HepG2 (cell line): ENCODE results near the gene WDFY1. TPM values are rescaled to one million over a fixed set of nuclear protein-coding genes. Genes with fewer than 3 reads are reported as not detected.

Experiments
- CBX2 ChIP-seq, 2 experiments: fragments of 200-600 bp in 1 of 2; sonication (generic); formaldehyde crosslinking in 1 of 2; IDR thresholded peaks; 2 replicates each; pipeline versions ENCODE4 v1.7.0 to v1.8.1; 2018 to 2022; ENCODE audit warnings: low read depth in 2 of 2, low read length in 1 of 2, mild to moderate bottlenecking in 1 of 2, missing genetic modification reagents in 1 of 2
- ERF ChIP-seq: IDR thresholded peaks from 2 replicates; pipeline ENCODE4 v1.6.1; 2018; ENCODE audit warnings: missing biosample characterization, missing genetic modification reagents
- MIER2 ChIP-seq: IDR thresholded peaks from 2 replicates; pipeline ENCODE4 v1.6.1; 2016; ENCODE audit warnings: missing biosample characterization, missing genetic modification reagents
- RARG ChIP-seq: sonication (generic); formaldehyde crosslinking; IDR thresholded peaks from 2 replicates; pipeline ENCODE4 v1.4.0; 2020; ENCODE audit warnings: low read depth, mild to moderate bottlenecking, missing genetic modification reagents
- TBP ChIP-seq: sonication (generic); formaldehyde crosslinking; IDR thresholded peaks from 2 replicates; pipeline ENCODE4 v1.5.0; 2020; ENCODE audit warnings: missing genetic modification reagents
- U2AF1 ChIP-seq: fragments of 200-400 bp; formaldehyde crosslinking; optimal IDR thresholded peaks from 2 replicates; pipeline ENCODE3; 2017; ENCODE audit warnings: mild to moderate bottlenecking, low read depth, low read length
- polyA plus RNA-seq, 8 experiments: library from polyadenylated mRNA; depleted of rRNA in 3 of 8; stranded (reverse) in 7 of 8; unstranded in 1 of 8; fragments of >200 nt; fragmentation: Illumina TruSeq in 4 of 8; extraction: Trizol in 4 of 8; gene quantifications; 2 replicates each; pipeline versions ENCODE4 v1.2.1 to v1.2.3, GENCODE V29; 2011 to 2016; ENCODE audit warnings: low read depth in 4 of 8, missing spikeins in 1 of 8, mixed read lengths in 1 of 8; ENCODE audit not compliant: insufficient read depth in 1 of 8
- total RNA-seq, 5 experiments: library from RNA; depleted of rRNA; stranded (reverse); fragments of >200 nt; fragmentation: Illumina TruSeq; extraction: Trizol; gene quantifications; 2 replicates each; pipeline ENCODE4 v1.2.3, GENCODE V29; 2016; ENCODE audit warnings: low read depth in 1 of 5
- TF ChIP-seq, protein P1 (sequence below): sonication (generic); formaldehyde crosslinking; IDR thresholded peaks from 2 replicates; pipeline ENCODE4 v1.4.0; 2020; ENCODE audit warnings: mild to moderate bottlenecking, missing genetic modification reagents
- TF ChIP-seq, protein P2 (sequence below): sonication (generic); formaldehyde crosslinking; IDR thresholded peaks from 2 replicates; pipeline ENCODE4 v1.4.0; 2020; ENCODE audit warnings: missing genetic modification reagents, borderline replicate concordance
- TF ChIP-seq, protein P3 (sequence below): IDR thresholded peaks from 2 replicates; pipeline ENCODE4 v1.6.1; 2016; ENCODE audit warnings: missing compliant biosample characterization, missing genetic modification reagents, borderline replicate concordance

WDFY1 gene
- total and polyA plus RNA-seq, 2 of the 13 experiments (the other 11 are each of a cell fraction or from before 2014, with no cell fraction given) = 77.0 to 78.4 TPM

DNA sequence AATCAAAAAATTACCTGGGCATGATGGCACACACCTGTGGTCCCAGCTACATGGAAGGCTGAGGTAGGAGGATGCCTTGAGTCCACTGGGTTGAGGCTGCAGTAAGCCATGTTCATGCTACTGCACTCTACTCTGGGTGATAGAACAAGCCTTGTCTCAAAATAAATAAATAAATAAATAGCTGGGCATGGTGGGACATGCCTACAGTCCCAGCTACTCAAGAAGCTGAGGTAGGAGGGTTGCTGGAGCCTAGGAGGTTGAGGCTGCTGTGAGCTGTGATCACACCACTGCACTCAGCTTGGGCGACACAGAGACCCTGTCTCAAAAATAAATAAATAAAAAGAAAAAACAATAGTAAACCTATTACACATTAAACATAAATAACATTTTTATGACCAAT is 110.7 kb downstream of the WDFY1 start (continued):
- TF ChIP-seq, protein P1, sequence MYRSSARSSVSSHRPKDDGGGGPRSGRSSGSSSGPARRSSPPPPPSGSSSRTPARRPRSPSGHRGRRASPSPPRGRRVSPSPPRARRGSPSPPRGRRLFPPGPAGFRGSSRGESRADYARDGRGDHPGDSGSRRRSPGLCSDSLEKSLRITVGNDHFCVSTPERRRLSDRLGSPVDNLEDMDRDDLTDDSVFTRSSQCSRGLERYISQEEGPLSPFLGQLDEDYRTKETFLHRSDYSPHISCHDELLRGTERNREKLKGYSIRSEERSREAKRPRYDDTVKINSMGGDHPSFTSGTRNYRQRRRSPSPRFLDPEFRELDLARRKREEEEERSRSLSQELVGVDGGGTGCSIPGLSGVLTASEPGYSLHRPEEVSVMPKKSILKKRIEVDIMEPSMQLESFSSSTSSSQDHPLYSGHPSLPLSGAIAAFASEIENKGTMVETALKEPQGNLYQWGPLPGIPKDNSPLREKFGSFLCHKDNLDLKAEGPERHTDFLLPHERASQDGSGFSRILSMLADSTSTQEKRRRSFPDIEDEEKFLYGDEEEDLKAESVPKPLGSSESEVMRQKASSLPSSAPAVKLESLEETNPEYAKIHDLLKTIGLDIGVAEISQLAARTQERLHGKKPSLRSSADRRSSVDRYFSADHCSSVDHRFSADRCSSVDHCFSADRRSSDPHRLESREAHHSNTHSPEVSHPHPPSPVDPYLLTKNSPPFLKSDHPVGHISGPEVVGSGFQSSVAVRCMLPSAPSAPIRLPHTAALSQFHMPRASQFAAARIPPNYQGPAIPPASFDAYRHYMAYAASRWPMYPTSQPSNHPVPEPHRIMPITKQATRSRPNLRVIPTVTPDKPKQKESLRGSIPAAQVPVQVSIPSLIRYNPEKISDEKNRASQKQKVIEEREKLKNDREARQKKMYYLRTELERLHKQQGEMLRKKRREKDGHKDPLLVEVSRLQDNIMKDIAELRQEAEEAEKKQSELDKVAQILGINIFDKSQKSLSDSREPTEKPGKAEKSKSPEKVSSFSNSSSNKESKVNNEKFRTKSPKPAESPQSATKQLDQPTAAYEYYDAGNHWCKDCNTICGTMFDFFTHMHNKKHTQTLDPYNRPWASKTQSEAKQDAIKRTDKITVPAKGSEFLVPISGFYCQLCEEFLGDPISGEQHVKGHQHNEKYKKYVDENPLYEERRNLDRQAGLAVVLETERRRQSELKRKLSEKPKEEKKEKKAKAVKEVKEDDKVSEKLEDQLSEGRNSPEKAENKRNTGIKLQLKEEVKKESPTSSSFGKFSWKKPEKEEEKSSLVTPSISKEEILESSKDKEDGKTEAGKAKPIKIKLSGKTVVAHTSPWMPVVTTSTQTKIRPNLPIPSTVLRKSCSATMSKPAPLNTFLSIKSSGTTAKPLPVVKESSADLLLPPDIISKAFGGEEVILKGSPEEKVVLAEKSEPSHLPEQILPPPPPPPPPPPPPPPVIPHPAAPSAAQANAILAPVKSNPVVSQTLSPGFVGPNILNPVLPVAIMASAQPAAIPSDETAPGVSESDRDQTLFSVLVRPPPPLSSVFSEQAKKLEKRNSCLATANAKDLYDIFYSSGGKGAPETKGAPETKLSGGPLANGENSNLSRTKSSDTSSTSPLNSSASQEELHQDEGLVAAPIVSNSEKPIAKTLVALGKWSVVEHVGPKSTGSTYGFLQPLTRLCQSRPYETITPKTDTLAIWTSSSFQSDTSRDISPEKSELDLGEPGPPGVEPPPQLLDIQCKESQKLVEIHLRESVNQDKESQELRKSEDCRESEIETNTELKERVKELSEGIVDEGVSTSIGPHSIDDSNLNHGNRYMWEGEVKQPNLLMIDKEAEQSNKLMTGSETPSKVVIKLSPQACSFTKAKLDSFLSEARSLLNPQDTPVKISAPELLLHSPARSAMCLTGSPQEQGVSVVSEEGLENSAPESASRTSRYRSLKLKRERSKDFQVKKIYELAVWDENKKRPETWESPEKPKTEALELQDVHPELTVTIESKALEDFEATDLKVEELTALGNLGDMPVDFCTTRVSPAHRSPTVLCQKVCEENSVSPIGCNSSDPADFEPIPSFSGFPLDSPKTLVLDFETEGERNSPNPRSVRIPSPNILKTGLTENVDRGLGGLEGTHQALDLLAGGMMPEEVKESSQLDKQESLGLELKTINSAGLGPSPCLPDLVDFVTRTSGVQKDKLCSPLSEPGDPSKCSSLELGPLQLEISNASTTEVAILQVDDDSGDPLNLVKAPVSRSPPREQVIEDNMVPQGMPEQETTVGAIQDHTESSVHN (CRISPR knock-in tag) = no peak
- TF ChIP-seq CBX2 (IDR thresholded peaks at IDR 0.05; ENCODE audit: low read depth, low read length) = no peak
- TF ChIP-seq CBX2 (CRISPR knock-in tag; IDR thresholded peaks at IDR 0.05; ENCODE audit: low read depth) = no peak
- TF ChIP-seq, protein P2, sequence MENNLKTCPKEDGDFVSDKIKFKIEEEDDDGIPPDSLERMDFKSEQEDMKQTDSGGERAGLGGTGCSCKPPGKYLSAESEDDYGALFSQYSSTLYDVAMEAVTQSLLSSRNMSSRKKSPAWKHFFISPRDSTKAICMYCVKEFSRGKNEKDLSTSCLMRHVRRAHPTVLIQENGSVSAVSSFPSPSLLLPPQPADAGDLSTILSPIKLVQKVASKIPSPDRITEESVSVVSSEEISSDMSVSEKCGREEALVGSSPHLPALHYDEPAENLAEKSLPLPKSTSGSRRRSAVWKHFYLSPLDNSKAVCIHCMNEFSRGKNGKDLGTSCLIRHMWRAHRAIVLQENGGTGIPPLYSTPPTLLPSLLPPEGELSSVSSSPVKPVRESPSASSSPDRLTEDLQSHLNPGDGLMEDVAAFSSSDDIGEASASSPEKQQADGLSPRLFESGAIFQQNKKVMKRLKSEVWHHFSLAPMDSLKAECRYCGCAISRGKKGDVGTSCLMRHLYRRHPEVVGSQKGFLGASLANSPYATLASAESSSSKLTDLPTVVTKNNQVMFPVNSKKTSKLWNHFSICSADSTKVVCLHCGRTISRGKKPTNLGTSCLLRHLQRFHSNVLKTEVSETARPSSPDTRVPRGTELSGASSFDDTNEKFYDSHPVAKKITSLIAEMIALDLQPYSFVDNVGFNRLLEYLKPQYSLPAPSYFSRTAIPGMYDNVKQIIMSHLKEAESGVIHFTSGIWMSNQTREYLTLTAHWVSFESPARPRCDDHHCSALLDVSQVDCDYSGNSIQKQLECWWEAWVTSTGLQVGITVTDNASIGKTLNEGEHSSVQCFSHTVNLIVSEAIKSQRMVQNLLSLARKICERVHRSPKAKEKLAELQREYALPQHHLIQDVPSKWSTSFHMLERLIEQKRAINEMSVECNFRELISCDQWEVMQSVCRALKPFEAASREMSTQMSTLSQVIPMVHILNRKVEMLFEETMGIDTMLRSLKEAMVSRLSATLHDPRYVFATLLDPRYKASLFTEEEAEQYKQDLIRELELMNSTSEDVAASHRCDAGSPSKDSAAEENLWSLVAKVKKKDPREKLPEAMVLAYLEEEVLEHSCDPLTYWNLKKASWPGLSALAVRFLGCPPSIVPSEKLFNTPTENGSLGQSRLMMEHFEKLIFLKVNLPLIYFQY (CRISPR knock-in tag) = no peak
- TF ChIP-seq MIER2 (CRISPR knock-in tag) = no peak
- TF ChIP-seq ERF (CRISPR knock-in tag) = no peak
- TF ChIP-seq U2AF1 = no peak
- no peak for TF ChIP-seq TBP
- TF ChIP-seq RARG (CRISPR knock-in tag) = no peak
- TF ChIP-seq, protein P3, sequence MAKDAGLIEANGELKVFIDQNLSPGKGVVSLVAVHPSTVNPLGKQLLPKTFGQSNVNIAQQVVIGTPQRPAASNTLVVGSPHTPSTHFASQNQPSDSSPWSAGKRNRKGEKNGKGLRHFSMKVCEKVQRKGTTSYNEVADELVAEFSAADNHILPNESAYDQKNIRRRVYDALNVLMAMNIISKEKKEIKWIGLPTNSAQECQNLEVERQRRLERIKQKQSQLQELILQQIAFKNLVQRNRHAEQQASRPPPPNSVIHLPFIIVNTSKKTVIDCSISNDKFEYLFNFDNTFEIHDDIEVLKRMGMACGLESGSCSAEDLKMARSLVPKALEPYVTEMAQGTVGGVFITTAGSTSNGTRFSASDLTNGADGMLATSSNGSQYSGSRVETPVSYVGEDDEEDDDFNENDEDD (CRISPR knock-in tag) = no peak
